ENCODE results near the gene DAW1. TPM values are rescaled to one million over a fixed set of nuclear protein-coding genes. Genes with fewer than 3 reads are reported as not detected.
"Not testable (repeated sequence)": the region's sequence is repeated elsewhere in the genome, so short reads cannot be mapped to it uniquely, and the experiment has no call there.

Gene DAW1
- total RNA-seq, 1 donor from 2014 or later, result 0.13 TPM

- intact Hi-C loops (cut with DNase I), result no loop called here
- DNase-seq (no peak), ATAC-seq (ENCODE audit: poor library complexity) (peak; percentile 78)
Observed at GRCh38 chr2:227890495-227891079, 19.2 kb downstream of the DAW1 start.

GRCh38 chr2:227891673-227892072 lies 20.2 kb downstream of the DAW1 start:
- ATAC-seq (ENCODE audit: poor library complexity) (no peak), DNase-seq (no peak)
- intact Hi-C loops (cut with DNase I), result no loop called here

GRCh38 chr2:227903381-227903780 lies 31.9 kb downstream of the DAW1 start:
- ATAC-seq (ENCODE audit: poor library complexity), result no peak
- intact Hi-C loops (cut with DNase I), result no loop called here

GRCh38 chr2:227906991-227907390 lies 35.6 kb downstream of the DAW1 start:
- no peak for ATAC-seq (ENCODE audit: poor library complexity)
- intact Hi-C loops (cut with DNase I), result no loop called here
- no peak for DNase-seq

More at GRCh38 chr2:227903381-227903780, 31.9 kb downstream of the DAW1 start:
- no peak for DNase-seq

- ATAC-seq (ENCODE audit: poor library complexity), result no peak
- no peak for DNase-seq
- intact Hi-C loops (cut with DNase I), result no loop called here
Observed at GRCh38 chr2:227908266-227909054, 37.0 kb downstream of the DAW1 start.

- no peak for ATAC-seq (ENCODE audit: poor library complexity)
- DNase-seq, result no peak
- intact Hi-C loops (cut with DNase I), result no loop called here
Observed at GRCh38 chr2:227914362-227914761, 42.9 kb downstream of the DAW1 start.

GRCh38 chr2:227921648-227922047 lies 50.2 kb downstream of the DAW1 start:
- intact Hi-C loops (cut with DNase I), result no loop called here
- DNase-seq (no peak), ATAC-seq (ENCODE audit: poor library complexity) (no peak)

- ATAC-seq (ENCODE audit: poor library complexity) (no peak), DNase-seq (no peak)
- intact Hi-C loops (cut with DNase I), result no loop called here
Observed at GRCh38 chr2:227932001-227932400, 60.6 kb downstream of the DAW1 start.

- ATAC-seq (ENCODE audit: poor library complexity), result no peak
- intact Hi-C loops (cut with DNase I), result no loop called here
Observed at GRCh38 chr2:227932403-227932802, 61.0 kb downstream of the DAW1 start.

GRCh38 chr2:227933884-227934283 lies 62.5 kb downstream of the DAW1 start:
- DNase-seq, result no peak
- intact Hi-C loops (cut with DNase I), result no loop called here
- no peak for ATAC-seq (ENCODE audit: poor library complexity)

More at GRCh38 chr2:227932403-227932802, 61.0 kb downstream of the DAW1 start:
- DNase-seq, result no peak

- DNase-seq; ATAC-seq (ENCODE audit: poor library complexity); intact Hi-C loops (cut with DNase I): not testable (repeated sequence)
Observed at GRCh38 chr2:227936249-227936648, 64.8 kb downstream of the DAW1 start.

- DNase-seq (no peak), ATAC-seq (ENCODE audit: poor library complexity) (peak; percentile 73)
- intact Hi-C loops (cut with DNase I), result no loop called here
Observed at GRCh38 chr2:227939271-227940027, 68.0 kb downstream of the DAW1 start.

- DNase-seq, result no peak
- intact Hi-C loops (cut with DNase I), result no loop called here
- ATAC-seq (ENCODE audit: poor library complexity), result peak; percentile 61
Observed at GRCh38 chr2:227942021-227942420, 70.6 kb downstream of the DAW1 start.

- ATAC-seq (ENCODE audit: poor library complexity), result no peak
- intact Hi-C loops (cut with DNase I), result no loop called here
- no peak for DNase-seq
Observed at GRCh38 chr2:227942965-227943364, 71.5 kb downstream of the DAW1 start.

- intact Hi-C loops (cut with DNase I), result no loop called here
- no peak for DNase-seq
- ATAC-seq (ENCODE audit: poor library complexity), result no peak
Observed at GRCh38 chr2:227960317-227960716, 88.9 kb downstream of the DAW1 start.

GRCh38 chr2:227971619-227972230 lies 100.3 kb downstream of the DAW1 start:
- intact Hi-C loops (cut with DNase I), result no loop called here
- no peak for DNase-seq
- no peak for ATAC-seq (ENCODE audit: poor library complexity)

- intact Hi-C loops (cut with DNase I), result no loop called here
- DNase-seq (no peak), ATAC-seq (ENCODE audit: poor library complexity) (no peak)
Observed at GRCh38 chr2:227973241-227973640, 101.8 kb downstream of the DAW1 start.
